HG02798 (cell line): ENCODE results near the gene SLC52A3.
"Not testable (repeated sequence)": the region's sequence is repeated elsewhere in the genome, so short reads cannot be mapped to it uniquely, and the experiment has no call there.

Experiments
- ATAC-seq: cut with Tn5 transposase; IDR thresholded peaks from one replicate; pipeline ENCODE4 v1.9.1; 2021; ENCODE audit warnings: mild to moderate bottlenecking; ENCODE audit not compliant: unreplicated experiment, poor library complexity

The SLC52A3 gene

DNA sequence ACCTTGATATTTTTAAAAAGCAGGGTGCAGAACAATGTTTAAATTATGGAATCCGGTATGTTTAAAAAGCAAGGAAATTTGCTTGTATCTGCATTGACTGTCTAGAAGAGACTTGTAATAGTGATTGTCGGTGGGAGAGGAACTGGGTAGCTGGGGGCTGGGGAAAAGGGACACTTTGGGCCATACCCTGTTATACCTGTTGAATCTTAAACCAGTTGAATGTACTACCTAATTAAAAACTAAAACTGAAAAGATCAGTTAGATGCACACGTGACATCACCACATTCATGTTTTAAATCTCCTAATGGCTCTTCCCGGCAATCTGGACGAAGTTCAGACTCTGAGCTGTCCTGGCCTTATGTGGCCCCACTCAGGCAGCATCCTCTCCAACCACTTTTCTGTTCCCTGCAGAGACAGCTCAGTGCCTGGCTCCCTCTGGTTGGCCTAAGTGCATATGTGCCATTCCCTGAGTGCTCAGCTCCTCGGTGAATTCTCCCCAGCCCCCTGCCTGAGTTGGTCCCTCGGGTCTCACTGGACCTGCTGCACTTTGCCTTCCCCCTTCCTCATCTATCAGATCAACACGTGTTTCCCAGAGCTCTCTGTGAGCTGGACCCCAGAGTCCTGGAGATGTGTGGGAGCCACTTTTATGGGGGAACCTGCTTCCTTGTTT lies 36.3 kb downstream of the SLC52A3 start:
- no peak for ATAC-seq

DNA sequence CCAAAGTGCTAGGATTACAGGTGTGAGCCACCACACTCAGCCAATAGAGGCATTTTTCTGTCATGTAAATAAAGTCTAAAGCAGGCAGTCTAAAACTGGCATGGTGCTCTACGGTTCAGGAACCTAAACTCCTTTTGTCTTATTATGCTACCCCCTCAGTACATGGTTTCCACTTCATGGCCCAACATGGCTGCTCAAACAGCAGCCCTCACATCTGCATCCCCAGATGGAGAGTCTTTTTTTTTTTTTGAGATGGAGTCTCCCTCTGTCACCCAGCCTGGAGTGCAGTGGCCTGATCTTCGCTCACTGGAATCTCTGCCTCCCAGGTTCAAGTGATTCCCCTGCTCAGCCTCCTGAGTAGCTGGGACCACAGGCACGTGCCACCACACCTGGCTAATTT lies 38.3 kb downstream of the SLC52A3 start:
- no peak for ATAC-seq

- no peak for ATAC-seq
Measured at GRCh38 chr20:728256-728944, 39.9 kb downstream of the SLC52A3 start.

DNA sequence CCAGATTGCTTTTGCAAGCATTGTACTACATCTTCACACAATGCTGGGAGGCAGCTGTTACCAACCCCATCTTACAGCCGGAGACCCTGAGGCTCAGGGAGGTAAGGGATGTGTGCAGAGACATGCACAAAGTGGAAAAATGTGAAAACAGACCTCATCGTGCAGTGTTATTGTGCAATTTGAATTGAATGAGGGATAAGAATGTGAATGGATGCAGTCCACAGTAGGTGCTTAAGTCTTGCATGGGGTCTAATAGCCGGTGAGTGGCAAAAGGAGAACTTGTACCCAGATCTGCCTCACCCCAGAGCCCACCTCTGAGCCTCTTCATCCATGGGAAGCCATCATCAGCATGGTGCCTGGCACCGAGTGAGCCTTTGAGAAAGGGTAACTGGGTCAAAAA lies 42.1 kb downstream of the SLC52A3 start:
- no peak for ATAC-seq

DNA sequence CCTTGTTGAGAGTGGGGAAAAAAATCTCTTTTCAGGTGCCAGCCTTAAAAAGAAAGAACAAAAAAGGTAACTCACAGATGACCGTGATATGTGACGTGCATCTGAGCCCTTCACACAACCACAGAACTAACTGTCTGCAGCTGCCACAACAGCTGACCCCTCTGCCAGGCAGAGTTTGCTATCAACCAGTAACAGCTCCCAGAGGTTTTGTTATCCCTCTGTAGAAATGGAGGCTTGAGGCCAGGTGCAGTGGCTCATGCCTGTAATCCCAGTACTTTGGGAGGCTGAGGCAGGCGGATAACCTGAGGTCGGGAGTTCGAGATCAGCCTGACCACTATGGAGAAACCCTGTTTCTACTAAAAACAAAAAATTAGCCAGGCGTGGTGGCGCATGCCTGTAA lies 42.8 kb downstream of the SLC52A3 start:
- ATAC-seq = no peak

DNA sequence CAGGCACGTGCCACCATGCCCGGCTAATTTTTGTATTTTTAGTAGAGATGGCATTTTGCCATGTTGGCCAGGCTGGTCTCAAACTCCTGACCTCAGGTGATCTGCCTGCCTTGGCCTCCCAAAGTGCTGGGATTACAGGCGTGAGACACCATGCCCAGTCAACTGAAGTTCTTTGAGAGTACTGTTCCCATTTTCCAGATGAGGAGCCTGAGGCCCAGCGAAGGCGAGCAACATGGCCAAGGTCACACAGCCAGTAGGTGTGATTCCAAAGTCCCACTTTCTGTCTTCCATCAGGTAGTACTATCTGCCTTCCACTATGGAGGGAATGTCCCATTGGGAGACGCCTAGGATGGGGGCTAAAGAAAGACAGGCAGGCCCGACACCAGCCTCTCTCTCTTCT lies 43.5 kb downstream of the SLC52A3 start:
- ATAC-seq = not testable (repeated sequence)

- ATAC-seq = no peak
Measured at GRCh38 chr20:723756-724155, 44.5 kb downstream of the SLC52A3 start.

DNA sequence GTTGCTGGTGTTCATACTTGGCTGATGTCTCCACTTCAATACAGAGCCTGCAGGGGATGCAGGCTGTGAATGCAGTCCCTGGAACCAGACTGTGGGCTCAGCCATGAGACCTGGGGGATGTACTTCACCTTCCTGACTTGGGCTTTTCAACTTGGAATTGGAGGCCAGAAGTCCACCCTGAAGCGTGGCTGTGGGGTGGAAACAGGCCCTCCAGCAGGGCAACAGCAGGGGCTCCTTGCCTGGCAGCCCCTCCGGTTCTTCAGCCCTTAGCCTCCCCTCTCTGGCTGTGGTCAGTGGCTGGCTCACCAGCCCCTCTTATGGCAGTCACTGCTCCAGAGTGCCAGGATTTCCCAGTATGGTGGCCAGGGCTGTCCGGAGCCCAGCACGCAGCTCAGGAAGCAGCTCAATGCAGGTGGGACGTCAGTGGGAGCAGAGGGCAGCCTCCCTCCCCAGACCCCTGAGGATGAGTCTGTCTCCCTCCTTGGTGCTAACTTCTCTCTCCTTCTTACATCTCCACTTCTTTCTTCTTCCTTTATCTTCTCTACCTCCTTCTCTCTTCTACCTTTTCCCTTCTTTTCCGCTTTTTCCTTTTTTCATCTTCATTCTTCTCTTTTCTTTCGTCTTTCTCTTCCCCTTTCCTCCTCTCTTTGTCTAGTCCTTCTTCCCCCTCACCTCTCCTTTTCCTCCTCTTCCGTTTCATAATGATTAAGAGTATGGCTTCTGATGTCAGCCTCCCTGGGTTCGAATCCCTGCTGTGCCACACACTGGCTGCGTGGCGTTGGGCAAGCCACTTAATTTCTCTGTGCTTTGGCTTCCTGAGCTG lies 45.3 kb downstream of the SLC52A3 start:
- ATAC-seq = no peak

DNA sequence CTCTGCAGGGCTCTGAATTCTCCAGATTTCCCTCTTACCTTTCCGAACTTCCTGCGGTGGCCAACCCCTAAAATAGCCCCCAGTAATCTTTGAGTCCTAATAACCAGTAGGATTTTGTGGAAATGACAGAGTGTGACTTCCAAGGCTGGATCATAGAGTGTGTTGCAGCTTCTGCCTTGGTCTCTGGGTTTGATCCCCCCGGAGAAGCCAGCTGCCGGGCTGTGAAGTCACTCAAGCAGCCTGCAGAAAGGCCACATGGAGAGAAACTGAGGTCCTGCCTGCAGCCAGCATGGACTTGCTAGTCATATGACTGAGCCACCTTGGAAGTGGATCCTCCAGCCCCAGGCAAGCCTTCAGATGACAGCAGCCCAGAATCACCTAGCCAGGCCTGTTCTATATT lies 46.4 kb downstream of the SLC52A3 start:
- no peak for ATAC-seq

GRCh38 chr20:719816-720215 lies 48.5 kb downstream of the SLC52A3 start:
- ATAC-seq = no peak

DNA sequence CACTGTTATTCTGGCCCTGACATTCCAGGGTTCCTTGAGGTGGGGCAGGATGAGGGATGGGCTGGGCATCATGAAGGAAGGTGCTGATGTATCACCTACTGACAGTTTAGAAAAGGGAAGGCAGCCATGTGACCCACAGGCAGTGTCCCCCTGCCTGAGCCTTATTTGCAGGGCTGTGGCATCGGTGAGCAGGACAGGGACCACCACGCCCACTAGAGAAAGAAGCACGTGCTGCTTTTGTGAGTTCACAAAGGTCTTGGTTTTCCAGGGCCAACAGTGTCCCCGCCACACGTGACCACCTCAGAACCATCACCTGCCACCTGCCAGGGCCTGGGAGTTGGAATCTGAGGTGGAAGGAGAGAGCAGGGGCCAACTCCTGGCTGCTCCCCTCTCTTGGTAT lies 49.2 kb downstream of the SLC52A3 start:
- no peak for ATAC-seq

GRCh38 chr20:717832-718231 lies 50.5 kb downstream of the SLC52A3 start:
- no peak for ATAC-seq

- no peak for ATAC-seq
Measured at GRCh38 chr20:717271-717670, 51.0 kb downstream of the SLC52A3 start.

DNA sequence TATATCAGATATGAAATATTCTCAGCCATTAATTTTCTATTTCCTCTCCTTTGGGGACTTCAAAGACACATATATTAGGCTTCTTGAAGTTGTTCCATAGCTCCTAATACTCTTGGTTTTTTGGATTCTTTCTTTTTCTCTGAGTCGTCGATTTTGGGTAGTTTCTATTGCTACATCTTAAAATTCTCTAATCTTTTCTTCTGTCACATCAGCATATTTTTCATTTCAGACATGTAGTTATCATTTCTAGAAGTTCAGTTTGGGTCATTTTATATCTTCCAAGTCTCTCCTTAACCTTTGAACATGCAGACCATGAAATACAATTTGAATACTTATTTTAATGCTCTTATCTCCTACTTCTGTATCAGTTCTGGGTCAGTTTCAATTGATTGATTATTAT lies 53.8 kb downstream of the SLC52A3 start:
- no peak for ATAC-seq

GRCh38 chr20:711576-711975 lies 56.7 kb downstream of the SLC52A3 start:
- ATAC-seq = no peak

DNA sequence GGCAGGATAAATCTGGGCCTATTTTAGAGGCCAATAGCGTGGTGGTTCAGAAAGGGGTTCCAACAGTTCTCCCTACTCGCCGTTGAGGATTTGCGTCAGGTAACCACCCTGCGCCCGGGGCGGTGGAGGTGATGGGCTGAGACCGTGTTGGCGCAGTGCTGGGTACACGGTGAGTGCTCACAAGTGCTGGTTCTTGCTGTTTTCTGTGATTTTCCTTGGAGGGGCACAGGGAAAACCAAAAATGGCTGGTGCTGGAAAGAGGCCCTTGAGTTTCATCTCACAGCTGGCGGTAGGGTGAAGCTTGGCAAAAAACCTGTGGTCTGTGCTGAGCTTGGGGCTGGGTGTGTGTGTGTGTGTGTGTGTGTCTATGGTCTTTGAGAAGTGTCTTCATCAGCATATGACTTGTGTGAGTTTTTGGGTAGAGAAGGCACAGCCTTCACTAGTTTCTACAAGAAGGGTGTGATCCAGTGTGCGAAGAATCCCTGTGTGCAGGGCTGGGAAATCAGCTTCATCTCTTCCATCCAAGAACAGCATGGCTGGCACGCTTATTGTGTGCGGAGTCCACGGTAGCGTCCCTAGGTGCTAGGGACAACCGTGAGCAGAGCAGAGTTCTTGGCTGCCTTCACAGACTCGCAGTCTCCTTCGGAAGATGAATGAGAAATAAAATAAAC lies 57.4 kb downstream of the SLC52A3 start:
- ATAC-seq = no peak
